IPS-15b (cell line): ENCODE measurements around the gene KRT79.
"Not testable (repeated sequence)": the region's sequence is repeated elsewhere in the genome, so short reads cannot be mapped to it uniquely, and the experiment has no call there.

Source experiments
- H3K27me3 ChIP-seq: one replicate; pipeline ENCODE4 v1.6.1; 2013; ENCODE audit warnings: low read length; ENCODE audit not compliant: control insufficient read depth, insufficient read depth
- H3K36me3 ChIP-seq: one replicate; pipeline ENCODE4 v1.6.1; 2013; ENCODE audit warnings: low read length; ENCODE audit not compliant: control insufficient read depth, insufficient read depth
- H3K4me1 ChIP-seq: one replicate; pipeline ENCODE4 v1.6.1; 2013; ENCODE audit warnings: mild to moderate bottlenecking, low read length; ENCODE audit not compliant: control insufficient read depth, insufficient read depth
- H3K4me3 ChIP-seq: one replicate; pipeline ENCODE4 v1.5.1; 2013; ENCODE audit warnings: low read depth, low read length
- H3K9ac ChIP-seq: one replicate; pipeline ENCODE4 v1.6.1; 2013; ENCODE audit warnings: low read depth, mild to moderate bottlenecking, low read length
- H3K9me3 ChIP-seq: one replicate; pipeline ENCODE4 v1.6.1; 2013; ENCODE audit warnings: mild to moderate bottlenecking, low read length; ENCODE audit not compliant: control insufficient read depth, insufficient read depth

Gene KRT79

DNA sequence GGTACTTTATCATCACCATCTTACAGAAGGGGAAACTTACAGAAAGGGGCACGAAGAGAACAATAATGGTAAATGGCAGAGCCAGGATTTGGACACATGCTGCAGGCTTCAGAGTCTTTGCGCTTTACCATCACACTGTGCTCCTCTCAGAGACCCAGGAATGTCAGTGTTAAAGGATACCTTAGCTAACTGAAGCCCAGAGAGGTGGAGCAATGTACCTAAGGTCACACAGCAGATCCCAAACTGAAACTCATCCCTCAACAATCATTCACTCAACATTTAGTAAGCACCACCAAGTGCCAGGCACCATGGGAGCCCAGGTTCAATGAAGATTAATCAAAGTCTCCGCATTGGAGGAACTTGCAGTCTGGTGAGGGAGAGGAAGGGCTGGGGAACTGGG lies 22.7 kb upstream of the KRT79 start:
- no peaks in the 10 kb centered on the region for H3K4me1 ChIP-seq

DNA sequence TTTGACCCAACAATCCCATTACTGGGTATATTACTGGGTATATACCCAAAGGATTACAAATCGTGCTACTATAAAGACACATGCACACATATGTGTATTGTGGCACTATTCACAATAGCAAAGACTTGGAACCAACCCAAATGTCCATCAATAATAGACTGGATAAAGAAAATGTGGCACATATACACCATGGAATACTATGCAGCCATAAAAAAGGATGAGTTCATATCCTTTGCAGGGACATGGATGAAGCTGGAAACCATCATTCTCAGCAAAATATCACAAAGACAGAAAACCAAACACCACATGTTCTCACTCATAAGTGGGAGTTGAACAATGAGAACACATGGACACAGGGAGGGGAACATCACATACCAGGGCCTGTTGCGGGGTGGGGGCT lies 22.0 kb upstream of the KRT79 start:
- not testable (repeated sequence) for H3K27me3 ChIP-seq, H3K36me3 ChIP-seq, H3K4me3 ChIP-seq, H3K9me3 ChIP-seq, H3K9ac ChIP-seq, H3K4me1 ChIP-seq

More for the DNA sequence above, 22.7 kb upstream of the KRT79 start:
- Histone ChIP-seq H3K9ac (no peak overlapping the region), H3K36me3 (no peaks in the 10 kb centered on the region), H3K27me3 (no peaks in the 10 kb centered on the region), H3K4me3 (no peak overlapping the region), H3K9me3 (no peaks in the 10 kb centered on the region)

DNA sequence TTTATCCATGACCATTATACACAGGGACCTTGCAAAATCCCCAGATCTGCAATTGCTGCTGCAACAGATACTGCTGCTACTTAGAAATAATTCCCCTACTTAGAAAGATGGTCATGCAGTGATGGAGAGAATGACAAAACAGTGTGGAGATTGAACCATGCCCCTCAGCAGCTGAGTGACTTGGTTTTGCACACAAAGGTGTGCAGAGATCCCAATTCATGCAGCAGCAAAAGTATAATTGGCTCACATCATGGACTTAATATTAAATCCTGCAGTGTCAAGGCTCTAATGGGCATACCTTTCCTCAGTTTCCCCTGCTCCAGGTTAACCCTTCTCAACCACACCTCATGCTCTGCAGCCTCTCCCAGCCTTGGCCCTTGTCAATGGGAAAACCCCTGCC lies 17.7 kb upstream of the KRT79 start:
- no peaks in the 10 kb centered on the region for H3K9me3 ChIP-seq
- H3K4me3 ChIP-seq = no peak overlapping the region
- H3K36me3 ChIP-seq = no peaks in the 10 kb centered on the region
- H3K4me1 ChIP-seq = no peaks in the 10 kb centered on the region
- H3K9ac ChIP-seq = no peak overlapping the region
- H3K27me3 ChIP-seq = no peaks in the 10 kb centered on the region

DNA sequence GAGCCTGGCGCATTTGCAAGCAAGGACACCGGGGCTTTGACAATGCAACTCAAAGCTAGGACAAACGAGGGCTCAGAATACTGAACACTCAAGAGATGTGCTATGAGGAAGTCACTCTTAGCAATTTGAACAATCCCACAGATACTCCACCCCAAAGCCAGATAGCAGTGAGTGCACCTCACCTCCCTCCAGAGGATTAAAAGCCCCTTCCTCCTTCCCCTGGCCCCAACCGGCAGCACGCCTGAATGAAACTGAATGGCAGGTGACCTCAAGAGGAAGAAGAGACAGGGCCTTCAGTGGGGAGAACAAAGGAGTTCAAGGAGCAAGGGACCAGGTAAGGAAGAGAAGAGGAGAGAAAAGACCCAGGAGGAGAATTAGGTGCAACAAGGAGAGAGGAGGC lies 16.6 kb upstream of the KRT79 start:
- no peaks in the 10 kb centered on the region for H3K27me3 ChIP-seq
- no peak overlapping the region for H3K9ac ChIP-seq
- H3K9me3 ChIP-seq = no peaks in the 10 kb centered on the region
- H3K36me3 ChIP-seq = no peaks in the 10 kb centered on the region
- H3K4me1 ChIP-seq = no peaks in the 10 kb centered on the region
- H3K4me3 ChIP-seq = no peak overlapping the region

DNA sequence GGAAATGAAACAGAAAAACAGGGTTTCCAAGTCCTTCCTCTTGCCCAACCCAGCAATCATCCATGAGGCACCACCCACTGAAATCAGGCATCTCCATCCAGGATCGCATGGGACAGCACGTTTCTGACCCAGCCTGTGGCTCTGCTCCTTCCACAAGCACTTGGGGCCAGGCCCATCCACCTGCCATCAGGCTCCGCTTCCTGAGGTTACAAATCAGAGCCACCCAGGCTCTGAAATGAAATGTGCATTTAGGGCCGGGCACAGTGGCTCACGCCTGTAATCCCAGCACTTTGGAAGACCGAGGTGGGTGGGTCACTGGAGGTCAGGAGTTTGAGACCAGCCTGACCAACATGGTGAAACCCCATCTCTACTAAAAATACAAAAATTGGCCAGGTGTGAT lies 15.4 kb upstream of the KRT79 start:
- H3K36me3 ChIP-seq = no peaks in the 10 kb centered on the region
- H3K9ac ChIP-seq = no peak overlapping the region
- no peaks in the 10 kb centered on the region for H3K27me3 ChIP-seq
- H3K9me3 ChIP-seq = no peaks in the 10 kb centered on the region
- H3K4me3 ChIP-seq = no peak overlapping the region
- no peaks in the 10 kb centered on the region for H3K4me1 ChIP-seq

DNA sequence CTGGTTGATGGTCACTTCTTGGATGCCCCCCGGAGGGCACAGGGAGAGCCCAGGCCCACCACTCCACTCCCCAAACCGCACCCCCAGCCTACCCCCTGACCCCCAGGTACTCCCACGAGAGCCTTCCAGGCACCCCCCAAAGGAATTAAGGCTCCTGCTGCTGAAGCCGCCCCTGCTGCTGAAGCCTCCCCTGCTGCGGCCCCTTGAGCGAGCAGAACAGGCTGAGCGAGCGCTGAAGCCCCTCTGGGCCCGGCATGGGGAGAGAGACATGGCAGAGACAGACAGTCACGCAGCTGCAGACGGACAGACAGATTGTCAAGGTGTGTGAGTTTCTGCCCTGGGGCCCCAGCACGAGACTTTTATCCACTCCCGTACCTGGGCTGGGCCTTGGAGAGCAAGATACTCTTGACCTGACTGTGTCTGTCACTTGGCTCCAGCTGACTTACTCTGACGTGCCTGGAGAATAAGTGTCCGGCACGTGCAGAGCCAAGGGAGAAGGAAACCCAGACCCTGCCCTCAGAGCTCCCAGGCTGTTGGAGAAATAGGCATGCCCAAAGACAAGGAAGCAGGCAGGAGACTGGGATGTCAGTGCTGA lies 14.6 kb upstream of the KRT79 start, which contains the start of gene KRT78:
TSS of gene KRT78 (minus strand) at position 334 of the 595 bp plus-strand sequence. CDS start at position 270, 64 bp downstream.
- Histone ChIP-seq H3K4me3 (no peak within 1 kb of the TSS), H3K9me3 (no peaks in the 10 kb centered on the region), H3K36me3 (no peaks in the 10 kb centered on the region), H3K27me3 (no peaks in the 10 kb centered on the region), H3K9ac (no peak within 1 kb of the TSS), H3K4me1 (no peaks in the 10 kb centered on the region)

DNA sequence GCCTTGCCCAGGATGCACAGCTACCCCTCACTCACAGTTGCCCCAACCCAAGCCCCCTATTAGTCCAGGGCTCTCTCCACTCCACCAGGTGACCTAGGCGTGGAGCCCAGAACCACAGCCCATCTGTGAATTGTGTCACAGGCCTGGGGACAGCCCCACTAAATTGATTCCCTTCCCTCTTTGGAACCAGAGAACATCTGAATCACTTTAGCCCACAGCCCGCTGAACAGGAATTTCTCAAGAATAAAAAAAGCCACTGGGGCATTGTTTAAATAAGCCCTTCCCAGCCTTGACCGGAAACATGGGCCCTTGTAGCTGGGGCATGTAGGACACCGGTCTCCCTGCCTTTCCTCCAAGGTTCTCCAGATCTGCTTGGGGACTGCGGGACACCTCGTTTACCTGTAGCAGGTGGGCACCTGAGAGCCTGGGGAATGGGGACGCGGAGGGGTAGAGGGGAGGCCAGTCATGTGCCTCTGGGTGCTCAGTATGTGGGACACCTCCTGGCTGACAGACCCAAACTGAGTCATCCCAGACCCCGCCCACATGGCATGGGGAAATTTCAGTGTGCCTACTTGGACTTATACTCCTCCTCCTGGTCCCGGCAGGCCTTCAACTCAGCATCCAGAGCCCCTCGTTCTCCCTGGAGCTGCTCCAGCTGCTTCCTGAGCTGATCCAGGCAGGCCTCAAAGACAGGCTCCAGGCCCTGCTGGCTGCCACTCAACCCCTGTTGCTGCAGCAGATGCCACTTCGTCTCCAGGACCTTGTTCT lies 13.4 kb upstream of the KRT79 start:
- H3K4me3 ChIP-seq = no peak overlapping the region
- no peaks in the 10 kb centered on the region for H3K4me1 ChIP-seq
- H3K9me3 ChIP-seq = no peaks in the 10 kb centered on the region
- H3K9ac ChIP-seq = no peak overlapping the region
- H3K27me3 ChIP-seq = no peaks in the 10 kb centered on the region
- H3K36me3 ChIP-seq = no peaks in the 10 kb centered on the region

DNA sequence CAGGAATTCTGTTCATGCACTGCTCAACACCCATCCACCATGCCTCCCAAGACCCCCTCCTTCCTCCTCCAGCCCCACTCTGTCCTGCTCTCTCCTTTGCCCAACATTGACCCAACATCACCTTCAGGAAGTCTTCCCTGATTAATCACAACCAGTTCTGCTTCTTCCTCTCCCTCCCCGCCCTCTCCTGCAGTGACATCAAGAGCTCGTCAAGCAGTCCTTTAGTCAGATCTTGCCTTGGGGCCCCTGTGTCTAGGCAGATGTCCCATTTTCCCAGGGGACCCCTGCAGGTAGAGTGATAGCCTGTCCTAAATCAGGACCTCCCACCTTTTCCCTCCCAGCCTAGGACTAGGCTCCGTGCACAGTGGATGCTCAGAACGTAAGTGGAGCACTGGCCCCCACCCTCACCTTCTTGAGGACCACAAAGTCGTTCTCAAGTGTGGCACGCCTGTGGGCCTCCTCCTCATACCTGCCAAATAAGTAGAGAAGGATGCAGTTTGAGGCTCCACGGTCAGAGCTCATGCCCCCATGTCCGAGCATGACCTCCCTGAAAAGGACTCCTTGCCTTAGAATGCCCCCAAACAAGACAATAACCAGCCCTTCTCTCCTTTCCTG lies 12.4 kb upstream of the KRT79 start:
- no peaks in the 10 kb centered on the region for H3K36me3 ChIP-seq
- no peak overlapping the region for H3K9ac ChIP-seq
- H3K4me1 ChIP-seq = no peaks in the 10 kb centered on the region
- H3K9me3 ChIP-seq = no peaks in the 10 kb centered on the region
- H3K27me3 ChIP-seq = no peaks in the 10 kb centered on the region
- no peak overlapping the region for H3K4me3 ChIP-seq

DNA sequence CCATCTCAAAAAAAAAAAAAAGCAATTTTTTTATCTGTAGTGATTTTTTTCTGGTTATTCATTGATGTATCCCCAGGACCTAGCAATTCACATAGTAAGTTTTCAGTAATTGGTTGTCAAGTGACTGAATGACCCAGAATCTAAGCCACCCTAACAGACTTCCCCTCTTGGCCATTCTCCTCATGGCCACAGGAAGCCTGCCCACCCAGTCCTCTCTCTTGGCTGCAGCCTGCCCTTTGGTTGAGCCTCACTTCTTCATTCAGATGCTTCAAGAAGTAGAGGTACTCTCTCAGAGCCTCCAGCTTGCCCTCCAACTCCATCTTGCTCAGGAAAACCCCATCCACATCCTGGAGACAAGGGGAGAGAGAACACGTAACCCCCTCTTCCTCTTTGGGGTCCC lies 11.8 kb upstream of the KRT79 start:
- no peaks in the 10 kb centered on the region for H3K4me1 ChIP-seq
- no peaks in the 10 kb centered on the region for H3K27me3 ChIP-seq
- H3K36me3 ChIP-seq = no peaks in the 10 kb centered on the region

DNA sequence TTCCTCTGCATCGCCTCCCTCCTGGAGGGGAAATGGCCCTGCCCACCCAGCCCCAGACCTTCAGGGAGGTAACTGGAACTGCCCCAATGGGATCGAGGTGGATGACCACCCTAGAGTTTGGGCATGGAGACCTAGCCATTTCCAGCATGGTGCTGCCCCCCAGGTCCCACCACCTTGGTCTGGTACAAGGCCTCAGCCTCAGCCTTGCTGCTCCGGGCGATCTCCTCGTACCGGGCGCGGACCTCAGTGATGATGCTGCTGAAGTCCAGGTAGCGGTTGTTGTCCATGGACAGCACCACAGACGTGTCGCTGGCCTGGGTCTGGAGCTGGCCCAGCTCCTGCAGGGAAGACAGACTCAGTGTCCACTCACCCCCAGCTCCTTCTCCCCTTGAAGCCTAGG lies 10.3 kb upstream of the KRT79 start:
- H3K27me3 ChIP-seq = no peaks in the 10 kb centered on the region
- no peaks in the 10 kb centered on the region for H3K4me1 ChIP-seq
- no peak overlapping the region for H3K4me3 ChIP-seq
- H3K9me3 ChIP-seq = no peaks in the 10 kb centered on the region
- H3K9ac ChIP-seq = no peak overlapping the region
- H3K36me3 ChIP-seq = no peaks in the 10 kb centered on the region

More for the DNA sequence above, 11.8 kb upstream of the KRT79 start:
- no peak overlapping the region for H3K9ac ChIP-seq
- no peak overlapping the region for H3K4me3 ChIP-seq
- H3K9me3 ChIP-seq = no peaks in the 10 kb centered on the region

DNA sequence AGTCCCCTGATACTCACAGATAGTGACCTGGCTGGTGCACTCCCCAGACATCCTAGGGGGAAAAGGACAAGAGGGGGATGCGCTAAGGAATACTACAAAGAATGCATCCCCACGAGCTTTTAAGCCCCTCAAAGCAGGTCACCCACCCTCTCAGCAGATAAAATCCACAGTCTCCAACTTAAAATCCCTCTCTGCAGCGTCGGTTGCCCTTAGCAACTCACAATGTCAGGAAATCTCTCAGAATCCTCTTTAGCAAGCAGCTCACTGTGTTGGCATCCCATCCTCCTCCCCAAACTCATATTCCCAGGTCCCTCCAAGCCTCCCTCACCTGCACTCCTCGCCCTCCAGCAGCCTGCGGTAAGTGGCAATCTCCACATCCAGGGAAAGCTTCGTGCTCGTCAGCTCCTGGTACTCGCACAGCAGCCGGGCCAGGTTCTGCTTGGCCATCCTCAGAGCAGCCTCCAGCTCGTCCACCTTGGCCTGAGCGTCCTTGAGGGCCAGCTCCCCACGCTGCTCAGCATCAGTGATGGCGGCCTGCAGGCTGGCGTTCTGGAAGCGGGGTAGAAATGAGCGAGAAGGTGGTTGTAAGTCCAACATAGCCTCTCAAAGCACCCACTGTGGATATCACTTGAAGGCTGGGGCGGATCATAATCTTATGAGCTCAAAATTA lies 5.5 kb upstream of the KRT79 start:
- Histone ChIP-seq H3K9ac (no peak overlapping the region), H3K4me3 (no peak overlapping the region), H3K27me3 (no peaks in the 10 kb centered on the region), H3K9me3 (no peaks in the 10 kb centered on the region), H3K4me1 (no peaks in the 10 kb centered on the region), H3K36me3 (no peaks in the 10 kb centered on the region)
